Coronary artery (tissue), 2 donors: ENCODE measurements around the gene CSTB.

Experiments
- DNase-seq: peaks from one replicate; pipeline ENCODE4 v3.0.0-alpha.2; 2017; ENCODE audit warnings: low spot score
- H3K27ac ChIP-seq, 2 donors: fragments of 200-600 bp; sonication (generic); one replicate each; pipeline ENCODE4 v1.5.1; 2016 to 2019
- H3K4me3 ChIP-seq: fragments of 200-600 bp; sonication (generic); 2 replicates; pipeline ENCODE4 v1.5.1; 2016; ENCODE audit warnings: mild to moderate bottlenecking, moderate library complexity
- CTCF ChIP-seq: fragments of 200-600 bp; sonication (generic); IDR thresholded peaks from one replicate; pipeline ENCODE4 v1.5.1; 2019; ENCODE audit warnings: antibody characterized with exemption

The CSTB gene

DNA sequence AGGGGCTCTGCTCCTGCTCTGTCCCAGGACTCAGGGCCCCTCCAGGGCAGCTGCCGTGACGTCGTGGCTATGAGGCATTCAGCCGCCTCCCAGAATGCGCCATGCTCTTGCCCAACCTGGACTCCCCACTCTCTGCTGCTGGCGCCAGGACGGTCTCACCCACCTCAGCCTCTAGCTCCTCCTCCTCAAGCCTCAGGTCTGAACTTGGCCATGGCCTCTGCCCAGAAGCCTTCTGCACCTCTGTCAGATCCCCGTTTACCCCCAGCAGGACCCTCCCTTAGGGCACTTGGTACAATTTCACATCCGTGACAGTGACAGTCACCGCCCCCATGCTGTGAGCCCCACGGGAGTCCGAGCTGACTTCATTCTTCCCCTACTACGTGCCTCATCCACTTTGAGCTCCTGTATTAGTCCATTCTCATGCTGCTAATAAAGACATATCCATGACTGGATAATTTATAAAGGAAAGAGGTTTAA, 4.9 kb downstream of the CSTB start:
- DNase-seq: no peak

DNA sequence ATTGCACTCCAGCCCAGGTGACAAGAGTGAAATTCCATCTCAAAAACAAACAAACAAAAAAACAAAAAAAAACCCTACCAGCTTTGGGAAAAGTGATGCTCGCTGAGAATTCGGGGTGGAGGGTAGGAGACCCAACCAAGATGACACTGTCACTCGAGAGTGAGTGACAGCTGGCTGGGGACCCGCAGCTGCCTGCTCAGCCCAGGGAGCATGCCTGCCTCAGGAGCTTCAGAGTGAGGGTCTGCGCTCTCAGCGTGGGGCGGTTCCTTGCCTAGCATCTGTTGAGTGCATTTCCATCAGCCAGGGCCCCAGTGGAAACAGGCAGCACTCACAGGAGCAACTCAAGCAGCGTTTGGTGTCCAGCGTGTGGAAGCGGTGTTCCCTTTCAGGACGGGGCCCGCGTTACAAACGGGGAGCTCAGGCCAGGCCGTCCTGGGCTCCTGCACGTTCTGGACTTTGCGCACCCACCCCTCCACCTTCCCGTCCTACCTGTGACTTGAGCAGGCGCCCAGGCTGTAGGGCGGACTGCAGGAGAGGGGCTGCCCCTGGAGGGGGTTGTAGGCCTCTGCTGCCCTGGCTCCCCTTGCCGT, 5.9 kb downstream of the CSTB start:
- Histone ChIP-seq H3K4me3 (no peak overlapping the region), H3K27ac (no peak overlapping the region)
- TF ChIP-seq CTCF: no peak
- DNase-seq: no peak

More for the DNA sequence above, 4.9 kb downstream of the CSTB start:
- no peak for TF ChIP-seq CTCF
- Histone ChIP-seq H3K27ac (no peak overlapping the region), H3K4me3 (no peak overlapping the region)

DNA sequence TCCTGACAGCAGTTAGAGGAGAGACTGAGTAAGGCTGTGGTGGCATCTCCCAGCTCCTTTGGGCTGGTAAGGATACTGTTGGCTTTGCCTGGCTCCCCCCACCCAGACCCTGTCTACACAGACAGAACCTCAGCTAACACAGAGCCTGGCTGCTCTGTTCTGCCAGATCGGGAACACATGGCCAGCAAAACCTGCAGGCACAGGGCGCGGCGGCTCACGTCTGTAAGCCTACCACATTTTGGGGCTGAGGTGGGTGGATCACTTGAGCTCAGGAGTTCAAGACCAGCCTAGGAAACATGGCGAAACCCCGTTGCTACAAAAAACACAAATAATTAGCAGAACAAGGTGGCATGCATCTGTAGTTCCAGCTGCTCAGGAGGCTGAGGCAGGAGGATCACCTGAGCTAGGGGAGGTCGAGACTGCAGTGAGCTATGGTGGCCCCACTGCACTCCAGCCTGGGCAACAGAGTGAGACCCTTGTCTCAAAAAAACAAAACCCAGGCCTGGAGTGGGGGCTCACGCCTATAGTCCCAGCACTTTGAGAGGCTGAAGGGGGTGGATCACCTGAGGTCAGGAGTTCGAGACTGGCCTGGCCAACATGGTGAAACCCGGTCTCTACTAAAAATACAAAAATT, 6.7 kb downstream of the CSTB start:
- TF ChIP-seq CTCF: no peak
- DNase-seq: no peak
- Histone ChIP-seq H3K4me3 (no peak overlapping the region), H3K27ac (no peak overlapping the region)

DNA sequence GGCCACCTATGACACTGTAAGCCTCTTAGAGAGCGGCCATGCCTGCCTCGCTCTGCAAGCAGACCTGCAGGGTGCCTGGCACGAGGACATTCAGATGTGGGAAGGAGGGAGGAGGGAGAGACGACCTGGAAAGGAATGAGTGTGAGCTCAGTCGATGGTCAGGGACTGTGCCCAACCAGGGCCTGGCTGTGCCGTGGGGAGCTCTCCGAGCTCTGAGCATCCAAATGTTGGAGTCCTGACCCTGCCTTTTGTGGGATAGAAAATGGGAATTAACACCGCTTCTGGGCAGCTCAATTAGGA, 7.3 kb downstream of the CSTB start:
- no peak for DNase-seq
- no peak for TF ChIP-seq CTCF
- Histone ChIP-seq H3K4me3 (no peak overlapping the region), H3K27ac (peak overlapping the region in 1 of 2 donors; percentile 62)

DNA sequence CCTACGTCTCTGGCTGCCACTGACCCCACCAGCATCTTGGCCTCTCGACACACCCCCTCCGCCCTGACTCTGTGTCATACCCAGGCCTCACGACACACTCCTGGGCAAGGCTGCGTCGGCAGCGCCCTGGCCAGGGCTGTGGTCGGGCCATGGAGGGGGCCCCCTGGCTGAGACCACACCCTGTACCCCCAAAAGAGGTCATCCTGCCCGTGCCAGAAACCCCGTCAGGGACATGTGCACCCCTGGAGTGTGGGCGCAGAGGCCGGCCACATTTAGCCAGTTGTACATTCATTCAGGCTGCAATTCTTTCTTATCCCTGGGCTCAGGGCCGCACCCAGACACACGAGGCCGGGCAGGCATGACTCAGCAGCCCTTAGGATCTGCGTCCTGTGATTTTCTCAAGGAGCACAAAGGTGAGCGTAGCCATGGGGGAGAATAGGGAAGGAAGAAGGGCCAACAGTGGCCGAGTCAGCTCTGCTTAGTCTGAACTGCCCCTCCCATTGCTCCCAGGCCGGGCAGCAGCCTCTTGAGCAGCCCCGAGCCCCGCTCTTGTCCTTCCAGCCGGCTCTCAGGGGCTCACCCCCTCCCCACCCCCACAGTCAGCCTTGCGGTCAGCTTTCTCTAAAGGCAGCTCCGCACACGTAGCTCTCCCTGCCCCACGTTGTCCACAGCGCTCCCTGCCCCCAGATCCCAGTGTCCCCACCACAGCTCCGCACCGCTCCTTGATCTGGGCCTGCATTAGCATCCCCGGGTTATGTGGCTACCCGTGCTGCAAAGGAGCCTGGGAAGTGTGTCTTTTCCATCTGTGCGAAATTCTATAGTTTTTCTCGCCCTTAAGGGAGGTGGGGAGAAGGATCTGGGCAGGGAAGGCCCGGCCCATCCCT, 7.9 kb downstream of the CSTB start:
- peak overlapping the region in 1 of 2 donors; percentile 62 for H3K27ac ChIP-seq
- no peak for TF ChIP-seq CTCF
- DNase-seq: no peak
- peak overlapping the region; percentile 6 for H3K4me3 ChIP-seq

GRCh38 chr21:43767498-43767983, 8.6 kb downstream of the CSTB start:
- no peak for DNase-seq
- H3K4me3 ChIP-seq: no peak overlapping the region
- H3K27ac ChIP-seq: peak overlapping the region in 1 of 2 donors; percentile 62
- TF ChIP-seq CTCF: no peak
